GM12891 (cell line): ENCODE measurements around the gene NRXN3.

Source experiments
- PAX5 ChIP-seq: IDR thresholded peaks from 2 replicates; pipeline ENCODE4 v1.6.1; 2011; ENCODE audit warnings: low read length, moderate library complexity, mild to moderate bottlenecking; ENCODE audit not compliant: insufficient read depth, severe bottlenecking
- POLR2A ChIP-seq: IDR thresholded peaks from 2 replicates; pipeline ENCODE4 v1.6.1; 2011; ENCODE audit warnings: low read depth, low read length, control low read depth
- POLR2AphosphoS5 ChIP-seq: IDR thresholded peaks from 2 replicates; pipeline ENCODE4 v1.6.1; 2011; ENCODE audit warnings: low read depth, low read length, control low read depth
- POU2F2 ChIP-seq: IDR thresholded peaks from 2 replicates; pipeline ENCODE4 v1.6.1; 2011; ENCODE audit warnings: low read depth, mild to moderate bottlenecking, control low read depth, low read length, moderate library complexity
- SPI1 ChIP-seq: IDR thresholded peaks from 2 replicates; pipeline ENCODE4 v1.6.1; 2011; ENCODE audit warnings: low read depth, low read length, control low read depth
- TAF1 ChIP-seq: IDR thresholded peaks from 2 replicates; pipeline ENCODE4 v1.6.1; 2011; ENCODE audit warnings: low read depth, low read length, control low read depth

DNA sequence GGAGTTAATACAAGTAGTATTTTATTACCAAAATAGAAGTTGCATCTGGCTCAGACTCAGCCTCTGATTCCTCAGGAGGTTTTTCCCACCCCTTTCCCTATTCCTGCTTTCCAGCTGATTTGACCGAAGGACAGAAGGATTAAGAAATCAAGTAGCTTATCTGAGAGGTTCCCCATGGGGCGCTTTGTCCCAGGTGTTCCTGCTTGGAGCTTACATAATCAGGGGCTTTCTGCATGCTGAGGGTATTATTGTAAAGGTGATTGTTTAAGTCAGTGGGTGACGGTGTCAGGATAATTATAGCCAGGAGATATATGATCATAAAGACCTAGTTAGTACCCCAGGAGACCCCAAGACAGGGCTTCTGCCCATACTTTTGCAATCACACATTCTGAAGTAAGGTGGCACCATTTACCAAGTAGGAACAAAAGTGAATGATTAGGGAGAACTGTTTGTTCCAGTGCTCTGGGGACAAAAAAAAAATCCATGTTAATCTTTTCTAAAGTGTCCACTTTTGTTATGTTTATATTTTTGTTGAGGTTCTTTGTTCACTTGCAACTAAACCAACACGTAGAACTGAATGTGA lies 921.3 kb downstream of the NRXN3 start:
- TF ChIP-seq POLR2A (no peak), POLR2AphosphoS5 (no peak), TAF1 (no peak), SPI1 (no peak), POU2F2 (no peak), PAX5 (no peak)
